OCI-LY1 (cell line): Measurements from ENCODE around the gene LAMA5.

Source experiments
- EZH2 ChIP-seq: fragments of 200-600 bp; sonication (generic), shearing (Covaris generic); IDR thresholded peaks from 2 replicates; pipeline ENCODE4 v1.8.0; 2017; ENCODE audit warnings: borderline replicate concordance, mixed run types, mild to moderate bottlenecking, antibody characterized with exemption, low read length, moderate library complexity, mixed read lengths
- TF ChIP-seq, protein P1 (sequence below): fragments of 200-600 bp; sonication (generic), shearing (Covaris generic); IDR thresholded peaks from 2 replicates; pipeline ENCODE4 v1.5.1; 2017; ENCODE audit warnings: mild to moderate bottlenecking, antibody characterized with exemption, low read length, moderate library complexity, mixed read lengths

DNA sequence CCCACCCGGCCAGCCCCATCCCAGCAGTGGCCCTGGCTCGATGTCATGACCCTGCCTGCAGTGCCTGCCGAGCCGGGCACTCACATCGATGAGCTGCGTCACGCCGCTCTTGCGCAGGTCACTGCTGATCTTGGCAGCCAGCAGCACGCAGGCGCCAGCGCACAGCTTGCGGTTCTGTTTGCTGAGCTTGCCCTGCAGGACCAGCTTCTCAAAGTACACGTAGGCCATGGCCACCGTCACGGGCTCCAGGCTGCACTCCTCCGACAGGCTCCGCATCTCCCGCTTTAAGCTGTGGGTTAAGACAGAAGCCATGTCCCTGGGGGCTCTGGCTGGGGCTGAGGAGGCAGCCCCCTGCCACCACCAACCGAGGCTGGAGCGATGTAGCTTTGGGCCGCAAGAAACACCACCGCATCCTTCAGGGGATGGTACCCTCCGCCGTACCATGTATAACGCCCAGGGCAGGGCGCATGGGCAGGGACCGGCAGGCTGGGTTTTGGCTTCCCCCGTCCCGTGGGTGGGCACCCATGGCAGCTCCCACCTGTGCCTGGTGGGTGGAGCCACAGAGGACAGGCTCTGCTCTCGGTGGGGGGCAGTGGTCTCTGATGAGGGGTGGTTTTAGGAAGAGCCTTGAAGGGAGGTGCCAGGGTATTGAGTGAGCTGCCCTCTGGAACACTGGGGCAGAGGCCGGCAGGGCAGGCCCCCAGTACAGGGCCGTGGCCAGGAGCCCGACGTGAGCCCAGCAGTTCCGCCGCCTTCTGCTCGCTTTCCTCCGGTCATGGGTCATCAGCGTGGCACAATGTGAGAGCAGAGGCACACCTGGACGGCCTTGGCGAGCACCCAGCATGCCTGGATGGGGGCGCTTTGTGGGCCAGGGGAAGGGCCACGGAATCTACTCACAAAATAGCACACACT, 24.3 kb upstream of the LAMA5 start:
- TF ChIP-seq, protein P1, sequence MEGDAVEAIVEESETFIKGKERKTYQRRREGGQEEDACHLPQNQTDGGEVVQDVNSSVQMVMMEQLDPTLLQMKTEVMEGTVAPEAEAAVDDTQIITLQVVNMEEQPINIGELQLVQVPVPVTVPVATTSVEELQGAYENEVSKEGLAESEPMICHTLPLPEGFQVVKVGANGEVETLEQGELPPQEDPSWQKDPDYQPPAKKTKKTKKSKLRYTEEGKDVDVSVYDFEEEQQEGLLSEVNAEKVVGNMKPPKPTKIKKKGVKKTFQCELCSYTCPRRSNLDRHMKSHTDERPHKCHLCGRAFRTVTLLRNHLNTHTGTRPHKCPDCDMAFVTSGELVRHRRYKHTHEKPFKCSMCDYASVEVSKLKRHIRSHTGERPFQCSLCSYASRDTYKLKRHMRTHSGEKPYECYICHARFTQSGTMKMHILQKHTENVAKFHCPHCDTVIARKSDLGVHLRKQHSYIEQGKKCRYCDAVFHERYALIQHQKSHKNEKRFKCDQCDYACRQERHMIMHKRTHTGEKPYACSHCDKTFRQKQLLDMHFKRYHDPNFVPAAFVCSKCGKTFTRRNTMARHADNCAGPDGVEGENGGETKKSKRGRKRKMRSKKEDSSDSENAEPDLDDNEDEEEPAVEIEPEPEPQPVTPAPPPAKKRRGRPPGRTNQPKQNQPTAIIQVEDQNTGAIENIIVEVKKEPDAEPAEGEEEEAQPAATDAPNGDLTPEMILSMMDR, result no peak
- no peak for TF ChIP-seq EZH2
